Heart right ventricle (tissue), 16 donors: ENCODE data around the gene CCDC127. TPM values are rescaled to one million over a fixed set of nuclear protein-coding genes. Genes with fewer than 3 reads are reported as not detected.

ENCODE experiments used
- ATAC-seq, 8 donors: fragments of 200-7000 bp; cut with Tn5 transposase; one replicate each; pipeline ENCODE4 v1.9.1; 2020; ENCODE audit warnings: mild to moderate bottlenecking in 8 of 8, moderate library complexity in 8 of 8, moderate number of reproducible peaks in 1 of 8
- DNase-seq, 2 donors: peaks; one replicate each; pipeline ENCODE4 v3.0.0-alpha.2; 2020
- H3K27ac ChIP-seq, 10 donors: fragments of 200-600 bp; sonication (generic) in 2 of 10; one replicate each; pipeline versions ENCODE4 v1.5.0 to v1.8.0; 2020 to 2022; ENCODE audit warnings: mild to moderate bottlenecking in 3 of 10
- H3K27me3 ChIP-seq, 7 donors: fragments of 200-600 bp; one replicate each; pipeline ENCODE4 v1.8.0; 2021 to 2022; ENCODE audit warnings: mild to moderate bottlenecking in 2 of 7
- H3K36me3 ChIP-seq, 9 donors: fragments of 200-600 bp; sonication (generic) in 1 of 9; one replicate each; pipeline versions ENCODE4 v1.5.0 to v1.8.0; 2020 to 2022; ENCODE audit warnings: mild to moderate bottlenecking in 2 of 9
- H3K4me1 ChIP-seq, 9 donors: fragments of 200-600 bp; sonication (generic) in 1 of 9; one replicate each; pipeline versions ENCODE4 v1.5.0 to v1.8.0; 2020 to 2022; ENCODE audit warnings: mild to moderate bottlenecking in 4 of 9
- H3K4me3 ChIP-seq, 10 donors: fragments of 200-600 bp; sonication (generic) in 2 of 10; one replicate each; pipeline versions ENCODE4 v1.5.0 to v1.8.0; 2020 to 2022; ENCODE audit warnings: mild to moderate bottlenecking in 7 of 10, moderate library complexity in 2 of 10
- H3K9me3 ChIP-seq, 11 donors: fragments of 200-600 bp in 10 of 11; sonication (generic) in 2 of 11; one replicate each; pipeline versions ENCODE4 v1.5.0 to v1.8.0; 2013 to 2022; ENCODE audit warnings: mild to moderate bottlenecking in 2 of 11, control low read depth in 1 of 11, moderate library complexity in 1 of 11
- CTCF ChIP-seq, 9 donors: fragments of 200-600 bp; sonication (generic) in 2 of 9; IDR thresholded peaks; one replicate each; pipeline versions ENCODE4 v1.5.0 to v1.8.0; 2021 to 2022; ENCODE audit warnings: antibody characterized with exemption in 9 of 9, mild to moderate bottlenecking in 5 of 9, moderate library complexity in 1 of 9
- WGBS, 2 donors: extraction: QIAGEN DNeasy Blood & Tissue Kit; methylation state at CpG; one replicate each; pipeline ENCODE4 v1.1.7; 2013; ENCODE audit warnings: inconsistent platforms in 1 of 2; 5-methylcytosine and 5-hydroxymethylcytosine counted together
- intact Hi-C, 10 donors: fragments of 100-400 bp; cut with DNase I; formaldehyde crosslinking; loops; one replicate each; pipeline versions ENCODE4 v1.11.1 to v1.14.2; 2022
- polyA plus RNA-seq, 2 donors: library from polyadenylated mRNA; stranded (reverse); fragments of 200-250 nt; gene quantifications; one replicate each; pipeline ENCODE4 v1.2.3, GENCODE V29; 2013
- total RNA-seq, 10 donors: library from RNA; stranded (reverse); fragmentation: NEBNext Ultra II Directional in 3 of 10; extraction: Animal tissue kit (Norgen Biotek cat#: 25700) in 3 of 10; gene quantifications; one replicate each; pipeline versions ENCODE4 v1.2.1 to v1.2.4, GENCODE V29; 2021 to 2023
- donor health status: Arrhythmogenic right ventricular cardiomyopathy.
- donor health status: ischemic (EF 13 %, LVEDD 7.1; RV severe dilation, severe dysfunction).
- donor health status: healthy with polysubstance abuse.
- donor health status: DM: no; HTN: yes; CAD: no.
- donor health status: DM: no; HTN: no; CAD: no.
- donor health status: ischemic (EF 25% LVEDD 6.9; RV normal size, moderate dysfunction).
- donor health status: ischemic (EF 25% LVEDD 5.7; RV mildly dilated, moderate dysfunction).
- donor health status: healthy.
- donor health status: DM: yes; HTN: yes; CAD: no.
- donor health status: Ischemic cardiomyopathy.
- donor health status: ischemic (EF 35%, LVEDD 5.7; RV mildly dilated, moderate dysfunction).
- donor health status: nonischemic (EF 11% LVEDD 7.7; RV severe dilation, severe dysfunction).
- donor health status: DM: yes; HTN: yes; CAD: no.
- donor health status: PGD.
- donor health status: ischemic (EF 29% LVEDD 5.4; RV normal size, mild dysfunction).
- donor health status: nonischemic (EF 23%, LVEDD 6.1; RV moderate dilation, normal function).

Gene CCDC127
- total and polyA plus RNA-seq, 12 donors: 3.8 to 10.4 (median 7.5) TPM

GRCh38 chr5:190366-191035 lies 27.5 kb downstream of the CCDC127 start:
- peaks cover 6 to 56% (median 27%) of the 10 kb centered on the region in 9 donors for H3K4me1 ChIP-seq
- no peak for DNase-seq
- peak overlapping the region in 5 of 10 donors; percentile 38 to 49 (median 48) for H3K4me3 ChIP-seq
- peak overlapping the region; percentile 58 to 97 (median 91) for H3K27ac ChIP-seq
- H3K36me3 ChIP-seq: peaks cover 0 to 4% (median 0%) of the 10 kb centered on the region in 9 donors
- H3K27me3 ChIP-seq: peaks cover 0 to 27% (median 7%) of the 10 kb centered on the region in 7 donors
- WGBS, 2 donors: 29 to 43% methylated on average over 16 of the region's 16 CpGs
- TF ChIP-seq CTCF (IDR thresholded peaks at IDR 0.05): no peak
- H3K9me3 ChIP-seq: no peaks in the 10 kb centered on the region
- intact Hi-C loops: no loop called here
- peak in 3 of 8 donors; percentile 11 to 29 (median 12) for ATAC-seq

- 37 to 47% methylated on average over 11 of the region's 11 CpGs for WGBS, 2 donors
- H3K4me3 ChIP-seq: no peak overlapping the region
- intact Hi-C loops: loop anchor here in 2 of 10 donors (2.0 to 5.0 kb wide), 2 partner anchors 29 to 242 kb away; partner anchors contain the start of genes CCDC127 (in 2 of the 2) and SDHA (in 2 of the 2)
- peaks cover 0 to 27% (median 7%) of the 10 kb centered on the region in 7 donors for H3K27me3 ChIP-seq
- DNase-seq (no peak), ATAC-seq (no peak)
- no peak for TF ChIP-seq CTCF (IDR thresholded peaks at IDR 0.05)
- H3K36me3 ChIP-seq: peaks cover 0 to 4% (median 0%) of the 10 kb centered on the region in 9 donors
- H3K27ac ChIP-seq: peak overlapping the region; percentile 58 to 97 (median 91)
- peaks cover 6 to 51% (median 27%) of the 10 kb centered on the region in 9 donors for H3K4me1 ChIP-seq
- H3K9me3 ChIP-seq: no peaks in the 10 kb centered on the region
Measured at GRCh38 chr5:189976-190365, 28.0 kb downstream of the CCDC127 start.

GRCh38 chr5:189486-189885 lies 28.5 kb downstream of the CCDC127 start:
- Histone ChIP-seq H3K4me3 (no peak overlapping the region), H3K4me1 (peaks cover 6 to 46% (median 23%) of the 10 kb centered on the region in 9 donors), H3K27ac (peak overlapping the region in 9 of 10 donors; percentile 76 to 97 (median 92)), H3K36me3 (no peaks in the 10 kb centered on the region), H3K9me3 (no peaks in the 10 kb centered on the region), H3K27me3 (peaks cover 0 to 27% (median 7%) of the 10 kb centered on the region in 7 donors)
- no peak for TF ChIP-seq CTCF (IDR thresholded peaks at IDR 0.05)
- ATAC-seq: no peak
- 76 to 80% methylated on average over 9 to 10 of the region's 10 CpGs for WGBS, 2 donors
- DNase-seq: no peak
- intact Hi-C loops: loop anchor here in 2 of 10 donors (2.0 to 5.0 kb wide), 2 partner anchors 29 to 243 kb away; partner anchors contain the start of genes CCDC127 (in 2 of the 2) and SDHA (in 2 of the 2)
